ENCODE results near the gene PDE4C. TPM values are rescaled to one million over a fixed set of nuclear protein-coding genes. Genes with fewer than 3 reads are reported as not detected.
A peak's percentile ranks its signal among the peaks of the same experiment; 100 is the strongest.

Gene PDE4C
- not detected for total RNA-seq
- not detected for total RNA-seq (2013)

- peaks cover 44 to 65% of the 10 kb centered on the region in 2 donors for H3K27me3 Mint-ChIP-seq (ENCODE audit: low read depth in 2 of 2)
- Histone ChIP-seq H3K36me3 (ENCODE audit: control insufficient read depth, insufficient read depth, low read length) (no peaks in the 10 kb centered on the region), H3K27me3 (ENCODE audit: control insufficient read depth, insufficient read depth, low read length) (peaks cover 35% of the 10 kb centered on the region), H3K4me1 (ENCODE audit: control insufficient read depth, insufficient read depth, low read length) (peaks cover 19% of the 10 kb centered on the region), H3K4me3 (ENCODE audit: low read length) (no peak within 1 kb of the TSS), H3K27ac (ENCODE audit: low read length) (no peak within 1 kb of the TSS), H3K9me3 (ENCODE audit: control insufficient read depth, insufficient read depth, low read length) (no peaks in the 10 kb centered on the region)
- H3K36me3 Mint-ChIP-seq = no peaks in the 10 kb centered on the region
- H3K9me3 Mint-ChIP-seq = no peaks in the 10 kb centered on the region
- no peak for DNase-seq
- ATAC-seq = peak in 2 of 3 donors; percentile 8 to 19
- H3K4me1 Mint-ChIP-seq = peaks cover 9 to 17% of the 10 kb centered on the region in 2 donors
- intact Hi-C loops (cut with micrococcal nuclease) = no loop called here
- no peak for TF ChIP-seq CTCF (IDR thresholded peaks at IDR 0.05)
- H3K4me3 Mint-ChIP-seq = no peak within 1 kb of the TSS
- WGBS (ENCODE audit: insufficient coverage) = 5% methylated on average over 51 of the region's 51 CpGs
- no peak within 1 kb of the TSS for H3K27ac Mint-ChIP-seq
These were observed at the start of gene PDE4C for GRCh38 chr19:18225702-18226468. Gene PDE4C, minus strand, starts transcription at chr19:18226438. Its CDS starts 23 bp downstream, at chr19:18226415.

- H3K27me3 Mint-ChIP-seq (ENCODE audit: low read depth in 2 of 2) = peaks cover 0 to 6% of the 10 kb centered on the region in 2 donors
- peak overlapping the region; percentile 66 for H3K4me3 Mint-ChIP-seq
- no peak overlapping the region for H3K4me3 ChIP-seq (ENCODE audit: low read length)
- H3K9me3 Mint-ChIP-seq = no peaks in the 10 kb centered on the region
- TF ChIP-seq CTCF (IDR thresholded peaks at IDR 0.05) = no peak
- peak in 1 of 2 donors; percentile 55 for DNase-seq
- no peaks in the 10 kb centered on the region for H3K9me3 ChIP-seq (ENCODE audit: control insufficient read depth, insufficient read depth, low read length)
- ATAC-seq = peak in 2 of 3 donors; percentile 7 to 11
- H3K36me3 Mint-ChIP-seq = peaks cover 9% of the 10 kb centered on the region
- peaks cover 35% of the 10 kb centered on the region for H3K4me1 ChIP-seq (ENCODE audit: control insufficient read depth, insufficient read depth, low read length)
- peak overlapping the region; percentile 97 to 99 for H3K27ac Mint-ChIP-seq
- intact Hi-C loops (cut with micrococcal nuclease) = loop anchor here (5.0 kb wide), 2 partner anchors 83 to 142 kb away; partner anchors contain the start of genes MPV17L2 and SSBP4
- 90% methylated on average over 12 of the region's 13 CpGs for WGBS (ENCODE audit: insufficient coverage)
- H3K27me3 ChIP-seq (ENCODE audit: control insufficient read depth, insufficient read depth, low read length) = no peaks in the 10 kb centered on the region
- peaks cover 28% of the 10 kb centered on the region for H3K36me3 ChIP-seq (ENCODE audit: control insufficient read depth, insufficient read depth, low read length)
- H3K27ac ChIP-seq (ENCODE audit: low read length) = no peak overlapping the region
- H3K4me1 Mint-ChIP-seq = peaks cover 16 to 29% of the 10 kb centered on the region in 2 donors
These were observed 48.6 kb upstream of the PDE4C start for GRCh38 chr19:18274781-18275356.

GRCh38 chr19:18274219-18274780, 48.1 kb upstream of the PDE4C start, which contains the start of gene IQCN:
Gene IQCN, minus strand, starts transcription at chr19:18274452. Its CDS starts 4,974 bp downstream, at chr19:18269478.
- Mint-ChIP-seq H3K9me3 (no peaks in the 10 kb centered on the region), H3K4me3 (peak within 1 kb of the TSS; percentile 66), H3K27ac (peak within 1 kb of the TSS; percentile 97 to 99), H3K27me3 (ENCODE audit: low read depth in 2 of 2) (peaks cover 0 to under 1% of the 10 kb centered on the region in 2 donors), H3K4me1 (peaks cover 10 to 23% of the 10 kb centered on the region in 2 donors), H3K36me3 (peaks cover 3% of the 10 kb centered on the region)
- Histone ChIP-seq H3K36me3 (ENCODE audit: control insufficient read depth, insufficient read depth, low read length) (peaks cover 28% of the 10 kb centered on the region), H3K4me3 (ENCODE audit: low read length) (no peak within 1 kb of the TSS), H3K9me3 (ENCODE audit: control insufficient read depth, insufficient read depth, low read length) (no peaks in the 10 kb centered on the region), H3K27ac (ENCODE audit: low read length) (no peak within 1 kb of the TSS), H3K4me1 (ENCODE audit: control insufficient read depth, insufficient read depth, low read length) (peaks cover 31% of the 10 kb centered on the region), H3K27me3 (ENCODE audit: control insufficient read depth, insufficient read depth, low read length) (no peaks in the 10 kb centered on the region)
- WGBS (ENCODE audit: insufficient coverage) = 93% methylated on average over 9 of the region's 9 CpGs
- intact Hi-C loops (cut with micrococcal nuclease) = no loop called here
- DNase-seq (peak in 1 of 2 donors; percentile 67), ATAC-seq (peak in 2 of 3 donors; percentile 7 to 9)
- TF ChIP-seq CTCF (IDR thresholded peaks at IDR 0.05) = no peak
